Right lobe of liver (tissue), 4 donors: Measurements from ENCODE around the gene NT5E.

ENCODE experiments used
- POLR2A ChIP-seq: fragments of 450-650 bp; IDR thresholded peaks from one replicate; pipeline ENCODE4 v1.6.1; 2017; ENCODE audit warnings: antibody characterized with exemption, mild to moderate bottlenecking
- TF ChIP-seq, protein P1 (sequence below), 4 donors: fragments of 200-600 bp in 3 of 4; fragments of 450-650 bp in 1 of 4; IDR thresholded peaks; one replicate each; pipeline versions ENCODE4 v1.5.1 to v1.8.0; 2016 to 2022; ENCODE audit warnings: antibody characterized with exemption in 4 of 4, mild to moderate bottlenecking in 2 of 4
- donor health status: DM: no; HTN: no; CAD: no.
- donor health status: DM: no; HTN: no; CAD: no.
- donor health status: DM: no; HTN: yes; CAD: no.

DNA sequence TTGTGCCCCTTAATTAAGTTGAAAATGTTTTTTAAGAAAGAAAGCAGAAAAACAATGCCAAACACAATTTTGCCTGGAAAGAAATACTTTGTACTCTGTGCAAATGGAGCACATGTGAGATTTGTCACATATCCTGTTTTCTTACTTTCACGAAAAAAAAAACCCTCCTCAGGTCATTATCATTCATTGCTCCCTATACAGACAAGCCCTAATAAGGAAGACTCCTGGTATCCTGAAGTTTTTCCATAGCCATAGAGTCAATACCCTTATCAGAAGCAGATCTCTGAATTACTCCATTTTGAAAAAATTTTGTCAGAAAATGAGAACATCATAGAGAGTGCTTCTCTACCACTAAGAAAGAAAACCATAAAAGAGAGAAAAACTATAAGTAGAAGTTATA is 14.0 kb upstream of the NT5E start:
- TF ChIP-seq POLR2A: no peak
- TF ChIP-seq, protein P1, sequence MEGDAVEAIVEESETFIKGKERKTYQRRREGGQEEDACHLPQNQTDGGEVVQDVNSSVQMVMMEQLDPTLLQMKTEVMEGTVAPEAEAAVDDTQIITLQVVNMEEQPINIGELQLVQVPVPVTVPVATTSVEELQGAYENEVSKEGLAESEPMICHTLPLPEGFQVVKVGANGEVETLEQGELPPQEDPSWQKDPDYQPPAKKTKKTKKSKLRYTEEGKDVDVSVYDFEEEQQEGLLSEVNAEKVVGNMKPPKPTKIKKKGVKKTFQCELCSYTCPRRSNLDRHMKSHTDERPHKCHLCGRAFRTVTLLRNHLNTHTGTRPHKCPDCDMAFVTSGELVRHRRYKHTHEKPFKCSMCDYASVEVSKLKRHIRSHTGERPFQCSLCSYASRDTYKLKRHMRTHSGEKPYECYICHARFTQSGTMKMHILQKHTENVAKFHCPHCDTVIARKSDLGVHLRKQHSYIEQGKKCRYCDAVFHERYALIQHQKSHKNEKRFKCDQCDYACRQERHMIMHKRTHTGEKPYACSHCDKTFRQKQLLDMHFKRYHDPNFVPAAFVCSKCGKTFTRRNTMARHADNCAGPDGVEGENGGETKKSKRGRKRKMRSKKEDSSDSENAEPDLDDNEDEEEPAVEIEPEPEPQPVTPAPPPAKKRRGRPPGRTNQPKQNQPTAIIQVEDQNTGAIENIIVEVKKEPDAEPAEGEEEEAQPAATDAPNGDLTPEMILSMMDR (IDR thresholded peaks at IDR 0.05): no peak
